GM19240 (cell line): ENCODE results near the gene CARD10.

ENCODE experiments used
- DNase-seq: peaks from one replicate; pipeline ENCODE4 v3.0.0; 2011; ENCODE audit warnings: low spot score; ENCODE audit not compliant: insufficient read length

Gene CARD10

GRCh38 chr22:37519268-37520195 is at the start of gene CARD10:
TSS of gene CARD10 (minus strand) at chr22:37519415. CDS start at chr22:37519200, 215 bp downstream.
- DNase-seq, result no peak

GRCh38 chr22:37568448-37569008 is 49.3 kb upstream of the CARD10 start:
- DNase-seq, result no peak

GRCh38 chr22:37568012-37568411 is 48.8 kb upstream of the CARD10 start:
- DNase-seq, result no peak

GRCh38 chr22:37566903-37567798 is 47.9 kb upstream of the CARD10 start:
- DNase-seq, result peak; percentile 94

- DNase-seq, result no peak
Measured at GRCh38 chr22:37566329-37566837, 47.2 kb upstream of the CARD10 start.

GRCh38 chr22:37565830-37566229 is 46.6 kb upstream of the CARD10 start:
- DNase-seq, result no peak

GRCh38 chr22:37564111-37564711 is 45.0 kb upstream of the CARD10 start:
- no peak for DNase-seq

GRCh38 chr22:37563153-37564081 is 44.2 kb upstream of the CARD10 start:
- DNase-seq, result no peak

GRCh38 chr22:37562049-37562875 is 43.0 kb upstream of the CARD10 start:
- no peak for DNase-seq

- DNase-seq, result peak; percentile 76
Measured at GRCh38 chr22:37561212-37562048, 42.2 kb upstream of the CARD10 start.

GRCh38 chr22:37560608-37561211 is 41.5 kb upstream of the CARD10 start:
- no peak for DNase-seq

GRCh38 chr22:37559901-37560607 is 40.8 kb upstream of the CARD10 start, which contains the start of gene CDC42EP1:
TSS of gene CDC42EP1 (plus strand) at chr22:37560480. CDS start at chr22:37566350, 5,870 bp downstream.
- no peak for DNase-seq

GRCh38 chr22:37559521-37559900 is 40.3 kb upstream of the CARD10 start:
- no peak for DNase-seq

- DNase-seq, result no peak
Measured at GRCh38 chr22:37558815-37559214, 39.6 kb upstream of the CARD10 start.

GRCh38 chr22:37557321-37558001 is 38.2 kb upstream of the CARD10 start:
- DNase-seq, result no peak

GRCh38 chr22:37556710-37557109 is 37.5 kb upstream of the CARD10 start:
- no peak for DNase-seq
